Measurements from ENCODE around the gene PAPSS2. TPM values are rescaled to one million over a fixed set of nuclear protein-coding genes. Genes with fewer than 3 reads are reported as not detected.

PAPSS2 gene
- total and polyA plus RNA-seq, 2 donors from 2014 or later, result 23.5 to 84.2 TPM

DNA sequence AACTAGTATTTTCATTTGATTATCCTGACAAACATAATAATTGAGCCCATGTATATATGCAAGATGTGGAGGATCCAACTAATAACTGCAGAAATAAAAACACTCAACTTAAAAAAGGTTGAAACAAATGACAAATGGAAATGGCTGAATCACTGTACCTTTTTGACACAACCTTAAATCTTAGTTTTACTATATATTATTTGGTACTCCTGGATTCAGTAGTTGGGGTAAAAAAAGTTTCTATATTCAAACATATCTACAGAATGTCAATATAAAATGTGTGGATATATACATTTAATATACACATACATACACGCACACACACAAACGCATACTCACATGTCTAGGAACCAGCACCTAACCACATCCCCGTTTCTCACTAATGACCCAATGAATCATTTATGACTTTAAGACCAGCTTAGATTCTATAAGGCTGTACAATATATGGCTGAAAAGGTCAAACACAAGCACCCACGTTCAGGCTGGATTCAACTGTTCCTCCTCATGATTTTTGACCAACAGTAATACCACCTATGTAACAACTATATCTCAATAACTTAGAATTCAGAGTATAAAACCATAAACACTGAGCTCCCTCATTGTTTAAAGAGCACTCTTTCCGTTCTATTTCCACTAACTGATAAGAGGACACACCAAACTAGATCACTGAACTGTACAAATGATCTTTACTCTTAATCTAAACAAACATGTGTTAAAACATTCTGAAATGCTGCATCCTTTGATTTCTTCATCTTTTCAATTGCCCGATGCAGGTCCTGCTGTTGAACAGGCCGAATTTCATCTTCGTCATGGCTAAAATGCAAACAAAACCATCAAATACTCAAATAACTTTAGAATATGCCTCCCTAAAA lies 94.6 kb downstream of the PAPSS2 start:
- Histone ChIP-seq H3K4me1 (ENCODE audit: control insufficient read depth in 2 of 3, insufficient read depth in 2 of 3, low read depth in 1 of 3, low read length in 3 of 3) (peaks cover 0 to 3% (median 0%) of the 10 kb centered on the region in 3 donors), H3K27ac (ENCODE audit: low read depth in 2 of 2, low read length in 2 of 2) (no peak overlapping the region), H3K36me3 (ENCODE audit: control insufficient read depth in 2 of 3, insufficient read depth in 3 of 3, low read length in 3 of 3) (peaks cover 0 to 2% (median 2%) of the 10 kb centered on the region in 3 donors), H3K9me3 (ENCODE audit: control insufficient read depth in 2 of 3, insufficient read depth in 1 of 3, low read length in 3 of 3) (no peaks in the 10 kb centered on the region), H3K4me3 (ENCODE audit: low read length in 3 of 3) (no peak overlapping the region), H3K27me3 (ENCODE audit: control insufficient read depth, insufficient read depth, low read length) (no peaks in the 10 kb centered on the region), H3K9ac (ENCODE audit: low read length in 3 of 3) (no peak overlapping the region)
- DNase-seq, result no peak
- TF ChIP-seq, protein P1, sequence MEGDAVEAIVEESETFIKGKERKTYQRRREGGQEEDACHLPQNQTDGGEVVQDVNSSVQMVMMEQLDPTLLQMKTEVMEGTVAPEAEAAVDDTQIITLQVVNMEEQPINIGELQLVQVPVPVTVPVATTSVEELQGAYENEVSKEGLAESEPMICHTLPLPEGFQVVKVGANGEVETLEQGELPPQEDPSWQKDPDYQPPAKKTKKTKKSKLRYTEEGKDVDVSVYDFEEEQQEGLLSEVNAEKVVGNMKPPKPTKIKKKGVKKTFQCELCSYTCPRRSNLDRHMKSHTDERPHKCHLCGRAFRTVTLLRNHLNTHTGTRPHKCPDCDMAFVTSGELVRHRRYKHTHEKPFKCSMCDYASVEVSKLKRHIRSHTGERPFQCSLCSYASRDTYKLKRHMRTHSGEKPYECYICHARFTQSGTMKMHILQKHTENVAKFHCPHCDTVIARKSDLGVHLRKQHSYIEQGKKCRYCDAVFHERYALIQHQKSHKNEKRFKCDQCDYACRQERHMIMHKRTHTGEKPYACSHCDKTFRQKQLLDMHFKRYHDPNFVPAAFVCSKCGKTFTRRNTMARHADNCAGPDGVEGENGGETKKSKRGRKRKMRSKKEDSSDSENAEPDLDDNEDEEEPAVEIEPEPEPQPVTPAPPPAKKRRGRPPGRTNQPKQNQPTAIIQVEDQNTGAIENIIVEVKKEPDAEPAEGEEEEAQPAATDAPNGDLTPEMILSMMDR (IDR thresholded peaks at IDR 0.05; ENCODE audit: borderline replicate concordance, extremely low read depth, insufficient read depth), result no peak
- no peak for FAIRE-seq
- intact Hi-C loops (cut with DNase I), result no loop called here

DNA sequence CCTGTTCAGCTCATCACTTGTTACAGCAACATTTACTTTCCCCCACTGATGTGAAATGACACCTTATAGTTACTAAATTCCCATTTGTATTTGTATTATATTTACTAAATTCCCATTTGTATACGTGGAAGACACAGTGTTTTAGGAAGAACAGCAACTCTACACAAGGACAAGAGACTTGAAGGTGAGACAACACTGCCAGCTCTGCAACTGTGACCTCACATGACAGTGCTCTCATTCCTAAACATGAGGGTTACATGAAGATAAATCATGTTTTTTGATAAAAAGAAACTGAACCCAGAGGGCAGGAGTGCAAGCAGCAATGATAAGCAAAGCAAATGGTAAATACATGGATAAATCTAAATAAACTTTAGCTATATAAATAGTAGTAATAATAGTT lies 98.0 kb downstream of the PAPSS2 start:
- Histone ChIP-seq H3K4me3 (ENCODE audit: low read length in 3 of 3) (no peak overlapping the region), H3K27ac (ENCODE audit: low read depth in 2 of 2, low read length in 2 of 2) (no peak overlapping the region), H3K4me1 (ENCODE audit: control insufficient read depth in 2 of 3, insufficient read depth in 2 of 3, low read depth in 1 of 3, low read length in 3 of 3) (no peaks in the 10 kb centered on the region), H3K9ac (ENCODE audit: low read length in 3 of 3) (no peak overlapping the region), H3K36me3 (ENCODE audit: control insufficient read depth in 2 of 3, insufficient read depth in 3 of 3, low read length in 3 of 3) (peaks cover 0 to 13% (median 2%) of the 10 kb centered on the region in 3 donors), H3K27me3 (ENCODE audit: control insufficient read depth, insufficient read depth, low read length) (no peaks in the 10 kb centered on the region), H3K9me3 (ENCODE audit: control insufficient read depth in 2 of 3, insufficient read depth in 1 of 3, low read length in 3 of 3) (no peaks in the 10 kb centered on the region)
- no peak for DNase-seq
- intact Hi-C loops (cut with DNase I), result no loop called here
- no peak for FAIRE-seq
- TF ChIP-seq, protein P1 (IDR thresholded peaks at IDR 0.05; ENCODE audit: borderline replicate concordance, extremely low read depth, insufficient read depth), result no peak

DNA sequence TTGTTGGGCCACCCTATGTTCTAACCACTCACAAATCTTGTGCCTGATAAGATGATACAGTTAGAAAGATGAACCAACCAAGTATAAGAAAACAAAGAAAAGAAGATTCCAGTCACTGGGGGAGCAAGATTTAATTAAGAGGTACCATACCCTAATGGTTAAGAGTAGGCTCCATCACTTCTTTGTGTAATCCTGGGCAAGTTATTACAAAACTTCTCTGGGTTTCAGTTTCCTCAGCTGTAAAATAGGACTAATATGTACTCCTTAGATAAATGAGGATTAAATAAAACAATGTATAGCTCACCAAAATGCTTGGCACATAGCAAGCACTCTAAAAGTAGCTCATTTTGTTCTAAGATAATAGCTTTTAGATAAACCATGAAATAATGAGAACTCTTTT lies 99.9 kb downstream of the PAPSS2 start:
- H3K4me1 ChIP-seq (ENCODE audit: control insufficient read depth in 2 of 3, insufficient read depth in 2 of 3, low read depth in 1 of 3, low read length in 3 of 3), result no peaks in the 10 kb centered on the region
- no peak overlapping the region for H3K9ac ChIP-seq (ENCODE audit: low read length in 3 of 3)
- TF ChIP-seq, protein P1 (IDR thresholded peaks at IDR 0.05; ENCODE audit: borderline replicate concordance, extremely low read depth, insufficient read depth), result no peak
- FAIRE-seq, result no peak
- no peak overlapping the region for H3K27ac ChIP-seq (ENCODE audit: low read depth in 2 of 2, low read length in 2 of 2)
- H3K4me3 ChIP-seq (ENCODE audit: low read length in 3 of 3), result no peak overlapping the region
- peaks cover 0 to 13% (median 2%) of the 10 kb centered on the region in 3 donors for H3K36me3 ChIP-seq (ENCODE audit: control insufficient read depth in 2 of 3, insufficient read depth in 3 of 3, low read length in 3 of 3)
- intact Hi-C loops (cut with DNase I), result no loop called here
- no peak for DNase-seq
- H3K9me3 ChIP-seq (ENCODE audit: control insufficient read depth in 2 of 3, insufficient read depth in 1 of 3, low read length in 3 of 3), result no peaks in the 10 kb centered on the region
- no peaks in the 10 kb centered on the region for H3K27me3 ChIP-seq (ENCODE audit: control insufficient read depth, insufficient read depth, low read length)
